Lower lobe of right lung (tissue), 2 donors: ENCODE measurements around the gene TBC1D10A. TPM values are rescaled to one million over a fixed set of nuclear protein-coding genes. Genes with fewer than 3 reads are reported as not detected.
A peak's percentile ranks its signal among the peaks of the same experiment; 100 is the strongest.

ENCODE experiments used
- ATAC-seq, 2 donors: fragments of 200-7000 bp; cut with Tn5 transposase; one replicate each; pipeline ENCODE4 v1.9.1; 2020 to 2022; ENCODE audit warnings: mild to moderate bottlenecking in 2 of 2, moderate library complexity in 2 of 2
- DNase-seq: peaks from one replicate; pipeline ENCODE4 v3.0.0-alpha.2; 2020
- H3K27ac ChIP-seq: fragments of 200-600 bp; one replicate; pipeline ENCODE4 v1.8.0; 2022
- H3K27me3 ChIP-seq: fragments of 200-600 bp; one replicate; pipeline ENCODE4 v1.8.0; 2022; ENCODE audit warnings: low read depth
- H3K36me3 ChIP-seq: fragments of 200-600 bp; one replicate; pipeline ENCODE4 v1.8.0; 2022; ENCODE audit warnings: mild to moderate bottlenecking
- H3K4me1 ChIP-seq: fragments of 200-600 bp; one replicate; pipeline ENCODE4 v1.8.0; 2022
- H3K4me3 ChIP-seq: fragments of 200-600 bp; one replicate; pipeline ENCODE4 v1.8.0; 2022; ENCODE audit warnings: mild to moderate bottlenecking
- H3K9me3 ChIP-seq: fragments of 200-600 bp; one replicate; pipeline ENCODE4 v1.8.0; 2022
- intact Hi-C: fragments of 100-400 bp; cut with DNase I; formaldehyde crosslinking; loops from one replicate; pipeline ENCODE4 v1.11.0; 2022
- total RNA-seq: library from RNA; stranded (reverse); fragmentation: NEBNext Ultra II Directional; extraction: Animal tissue kit (Norgen Biotek cat#: 25700); gene quantifications from one replicate; pipeline ENCODE4 v1.2.1, GENCODE V29; 2021
- TF ChIP-seq, protein P1 (sequence below): fragments of 200-600 bp; IDR thresholded peaks from one replicate; pipeline ENCODE4 v1.8.0; 2022; ENCODE audit warnings: antibody characterized with exemption, mild to moderate bottlenecking
- donor health status: DM: no; HTN: yes; CAD: no; lungs with severe emphysema.

TBC1D10A gene
- total RNA-seq, 1 donor from 2014 or later = 27.4 TPM

- Histone ChIP-seq H3K36me3 (peaks cover 77% of the 10 kb centered on the region), H3K27me3 (no peaks in the 10 kb centered on the region), H3K4me3 (no peak overlapping the region), H3K4me1 (peaks cover 7% of the 10 kb centered on the region), H3K9me3 (no peaks in the 10 kb centered on the region), H3K27ac (no peak overlapping the region)
- DNase-seq (no peak), ATAC-seq (no peak)
- TF ChIP-seq, protein P1, sequence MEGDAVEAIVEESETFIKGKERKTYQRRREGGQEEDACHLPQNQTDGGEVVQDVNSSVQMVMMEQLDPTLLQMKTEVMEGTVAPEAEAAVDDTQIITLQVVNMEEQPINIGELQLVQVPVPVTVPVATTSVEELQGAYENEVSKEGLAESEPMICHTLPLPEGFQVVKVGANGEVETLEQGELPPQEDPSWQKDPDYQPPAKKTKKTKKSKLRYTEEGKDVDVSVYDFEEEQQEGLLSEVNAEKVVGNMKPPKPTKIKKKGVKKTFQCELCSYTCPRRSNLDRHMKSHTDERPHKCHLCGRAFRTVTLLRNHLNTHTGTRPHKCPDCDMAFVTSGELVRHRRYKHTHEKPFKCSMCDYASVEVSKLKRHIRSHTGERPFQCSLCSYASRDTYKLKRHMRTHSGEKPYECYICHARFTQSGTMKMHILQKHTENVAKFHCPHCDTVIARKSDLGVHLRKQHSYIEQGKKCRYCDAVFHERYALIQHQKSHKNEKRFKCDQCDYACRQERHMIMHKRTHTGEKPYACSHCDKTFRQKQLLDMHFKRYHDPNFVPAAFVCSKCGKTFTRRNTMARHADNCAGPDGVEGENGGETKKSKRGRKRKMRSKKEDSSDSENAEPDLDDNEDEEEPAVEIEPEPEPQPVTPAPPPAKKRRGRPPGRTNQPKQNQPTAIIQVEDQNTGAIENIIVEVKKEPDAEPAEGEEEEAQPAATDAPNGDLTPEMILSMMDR = no peak
- intact Hi-C loops = no loop called here
Observed at GRCh38 chr22:30332551-30332950, 5.8 kb upstream of the TBC1D10A start.

GRCh38 chr22:30328466-30329049 is 1.8 kb upstream of the TBC1D10A start:
- no peaks in the 10 kb centered on the region for H3K9me3 ChIP-seq
- peaks cover 37% of the 10 kb centered on the region for H3K36me3 ChIP-seq
- TF ChIP-seq, protein P1 = no peak
- H3K27ac ChIP-seq = no peak overlapping the region
- DNase-seq (no peak), ATAC-seq (no peak)
- H3K4me1 ChIP-seq = peaks cover 37% of the 10 kb centered on the region
- H3K4me3 ChIP-seq = no peak overlapping the region
- H3K27me3 ChIP-seq = no peaks in the 10 kb centered on the region
- intact Hi-C loops = no loop called here

DNA sequence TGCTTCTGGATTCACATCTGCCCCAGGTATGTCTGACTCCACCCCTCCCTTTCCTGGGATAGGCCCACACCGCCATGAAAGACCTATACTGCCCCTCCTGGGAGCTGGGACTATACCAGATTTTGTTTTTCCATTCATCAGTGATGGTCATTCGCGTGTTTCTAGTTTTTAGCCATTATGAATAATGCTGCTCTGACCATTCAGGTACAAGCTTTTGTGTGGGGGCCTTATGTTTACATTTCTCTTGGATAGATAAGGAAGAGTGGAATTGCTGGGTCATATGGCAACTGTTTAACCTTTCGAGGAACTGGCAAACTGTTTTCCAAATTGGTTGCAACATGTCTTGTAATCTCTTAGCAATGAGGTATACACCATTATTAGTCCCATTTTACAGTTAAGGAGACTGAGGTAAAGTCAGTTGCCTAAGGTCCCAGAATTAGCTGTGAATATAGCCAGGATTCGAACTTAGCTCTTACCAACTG is 1.2 kb upstream of the TBC1D10A start:
- ATAC-seq (peak in 1 of 2 donors; percentile 52), DNase-seq (no peak)
- Histone ChIP-seq H3K27me3 (no peaks in the 10 kb centered on the region), H3K9me3 (no peaks in the 10 kb centered on the region), H3K4me1 (peaks cover 43% of the 10 kb centered on the region), H3K36me3 (peaks cover 30% of the 10 kb centered on the region), H3K4me3 (no peak overlapping the region), H3K27ac (peak overlapping the region; percentile 90)
- intact Hi-C loops = no loop called here
- TF ChIP-seq, protein P1 = no peak

DNA sequence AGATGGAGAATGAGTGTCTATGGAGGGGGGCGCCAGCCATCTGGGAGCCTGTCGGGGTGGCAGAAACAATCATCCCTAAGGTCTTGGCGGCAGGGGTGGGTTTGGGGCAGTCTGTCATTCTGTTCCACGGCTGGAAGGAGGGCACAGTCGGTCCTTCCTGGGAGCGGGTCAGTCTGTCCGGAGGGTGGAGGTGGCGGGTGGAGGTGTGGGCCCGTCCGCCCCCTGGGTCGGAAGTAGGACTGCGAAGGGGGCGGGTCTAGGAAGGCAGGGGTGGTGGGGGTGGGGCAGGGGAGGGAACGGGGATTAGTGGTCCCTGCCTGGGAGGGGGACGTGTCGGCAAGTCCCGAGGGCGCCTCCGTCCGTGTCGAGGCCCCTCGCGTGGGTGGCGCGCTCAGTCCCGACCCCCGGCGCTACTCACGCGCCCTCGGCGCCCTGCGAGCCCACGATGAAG is 461 bp downstream of the TBC1D10A start:
- H3K27ac ChIP-seq = peak overlapping the region; percentile 90
- ATAC-seq (peak; percentile 62 to 66), DNase-seq (no peak)
- H3K36me3 ChIP-seq = peaks cover 15% of the 10 kb centered on the region
- no peaks in the 10 kb centered on the region for H3K9me3 ChIP-seq
- peaks cover 54% of the 10 kb centered on the region for H3K4me1 ChIP-seq
- no peaks in the 10 kb centered on the region for H3K27me3 ChIP-seq
- TF ChIP-seq, protein P1 = no peak
- peak overlapping the region; percentile 87 for H3K4me3 ChIP-seq
- intact Hi-C loops = no loop called here

- Histone ChIP-seq H3K4me3 (peak overlapping the region; percentile 87), H3K4me1 (peaks cover 59% of the 10 kb centered on the region), H3K27me3 (no peaks in the 10 kb centered on the region), H3K36me3 (peaks cover 15% of the 10 kb centered on the region), H3K9me3 (no peaks in the 10 kb centered on the region), H3K27ac (peak overlapping the region; percentile 90)
- intact Hi-C loops = no loop called here
- no peak for ATAC-seq
- TF ChIP-seq, protein P1 = no peak
- DNase-seq = no peak
Observed at GRCh38 chr22:30325724-30326254, 952 bp downstream of the TBC1D10A start.
